Measurements from ENCODE around the gene PCDHB16.

Gene PCDHB16

DNA sequence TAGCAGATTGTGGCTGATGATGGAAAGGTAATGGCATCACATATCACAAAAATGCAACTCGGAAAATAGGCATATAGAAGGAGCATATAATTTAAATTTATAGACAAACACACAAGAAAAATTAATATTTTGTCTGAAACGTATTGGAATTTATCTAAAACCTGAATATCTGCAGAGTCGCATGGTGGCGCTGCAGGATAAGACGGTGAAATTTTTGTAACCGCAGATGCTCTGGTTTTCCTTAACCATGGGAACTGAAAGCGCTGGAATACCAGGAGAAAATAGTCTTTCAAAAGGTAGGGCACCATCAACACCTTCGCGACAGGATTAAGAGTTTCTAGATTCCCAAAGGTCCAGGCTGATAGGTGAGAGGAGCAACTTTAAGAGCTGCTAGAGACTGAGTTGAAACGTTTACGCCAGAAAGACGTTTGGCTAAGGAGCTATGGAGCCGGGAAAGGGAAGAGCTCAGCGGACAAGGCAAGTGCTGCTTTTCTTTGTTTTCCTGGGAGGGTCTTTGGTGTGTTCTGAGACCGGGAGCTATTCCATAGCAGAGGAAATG, 52.0 kb downstream of the PCDHB16 start:
- DNase-seq (ENCODE audit: low read depth): peak; percentile 7
- no peak overlapping the region for H3K4me3 ChIP-seq (ENCODE audit: control insufficient read depth, low read depth, low read length)
- TF ChIP-seq, protein P1, sequence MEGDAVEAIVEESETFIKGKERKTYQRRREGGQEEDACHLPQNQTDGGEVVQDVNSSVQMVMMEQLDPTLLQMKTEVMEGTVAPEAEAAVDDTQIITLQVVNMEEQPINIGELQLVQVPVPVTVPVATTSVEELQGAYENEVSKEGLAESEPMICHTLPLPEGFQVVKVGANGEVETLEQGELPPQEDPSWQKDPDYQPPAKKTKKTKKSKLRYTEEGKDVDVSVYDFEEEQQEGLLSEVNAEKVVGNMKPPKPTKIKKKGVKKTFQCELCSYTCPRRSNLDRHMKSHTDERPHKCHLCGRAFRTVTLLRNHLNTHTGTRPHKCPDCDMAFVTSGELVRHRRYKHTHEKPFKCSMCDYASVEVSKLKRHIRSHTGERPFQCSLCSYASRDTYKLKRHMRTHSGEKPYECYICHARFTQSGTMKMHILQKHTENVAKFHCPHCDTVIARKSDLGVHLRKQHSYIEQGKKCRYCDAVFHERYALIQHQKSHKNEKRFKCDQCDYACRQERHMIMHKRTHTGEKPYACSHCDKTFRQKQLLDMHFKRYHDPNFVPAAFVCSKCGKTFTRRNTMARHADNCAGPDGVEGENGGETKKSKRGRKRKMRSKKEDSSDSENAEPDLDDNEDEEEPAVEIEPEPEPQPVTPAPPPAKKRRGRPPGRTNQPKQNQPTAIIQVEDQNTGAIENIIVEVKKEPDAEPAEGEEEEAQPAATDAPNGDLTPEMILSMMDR (conservative IDR thresholded peaks at IDR 0.05; ENCODE audit: control insufficient read depth, insufficient read depth, low read depth, low read length): peak; percentile 6
